Activated CD4-positive, alpha-beta T cell treated with anti-CD3 and anti-CD28 coated beads, Interleukin-10, Interleukin-2, amounts not matched to agents 100 ng/mL and 50 ng/mL, durations not matched to agents 16 hours and 8 hours (primary cell): ENCODE data around the gene CACNB3.
"Not testable (repeated sequence)": the region's sequence is repeated elsewhere in the genome, so short reads cannot be mapped to it uniquely, and the experiment has no call there.

Experiments
- DNase-seq: peaks from one replicate; pipeline ENCODE4 v3.0.0-alpha.2; 2020

The CACNB3 gene

GRCh38 chr12:48857278-48857994 is 39.1 kb downstream of the CACNB3 start:
- no peak for DNase-seq

- no peak for DNase-seq
Measured at GRCh38 chr12:48858043-48858442, 39.7 kb downstream of the CACNB3 start.

- no peak for DNase-seq
Measured at GRCh38 chr12:48859607-48860006, 41.3 kb downstream of the CACNB3 start.

- not testable (repeated sequence) for DNase-seq
Measured at GRCh38 chr12:48860236-48860635, 41.9 kb downstream of the CACNB3 start.

GRCh38 chr12:48861111-48861510 is 42.8 kb downstream of the CACNB3 start:
- DNase-seq: peak; percentile 34

- no peak for DNase-seq
Measured at GRCh38 chr12:48862760-48863159, 44.5 kb downstream of the CACNB3 start.

- DNase-seq: no peak
Measured at GRCh38 chr12:48863291-48863690, 45.0 kb downstream of the CACNB3 start.

GRCh38 chr12:48865281-48866051 is 47.2 kb downstream of the CACNB3 start, which contains the start of gene RND1:
Gene RND1 (minus strand): TSS chr12:48865870. CDS start chr12:48865767, 103 bp downstream.
- DNase-seq: peak; percentile 95

GRCh38 chr12:48866052-48866711 is 47.9 kb downstream of the CACNB3 start:
- no peak for DNase-seq

GRCh38 chr12:48868451-48868850 is 50.2 kb downstream of the CACNB3 start:
- no peak for DNase-seq

- no peak for DNase-seq
Measured at GRCh38 chr12:48869191-48869590, 50.9 kb downstream of the CACNB3 start.

GRCh38 chr12:48873096-48873495 is 54.8 kb downstream of the CACNB3 start:
- DNase-seq: no peak

GRCh38 chr12:48873534-48873933 is 55.2 kb downstream of the CACNB3 start:
- not testable (repeated sequence) for DNase-seq

- DNase-seq: no peak
Measured at GRCh38 chr12:48875944-48876515, 57.7 kb downstream of the CACNB3 start.
